CD14-positive monocyte (primary cell): ENCODE measurements around the gene OAS1. TPM values are rescaled to one million over a fixed set of nuclear protein-coding genes. Genes with fewer than 3 reads are reported as not detected.
A peak's percentile ranks its signal among the peaks of the same experiment; 100 is the strongest.

Source experiments
- DNase-seq, 3 donors: peaks; one replicate each; pipeline ENCODE4 v3.0.0-alpha.2; 2011 to 2022
- H2AFZ ChIP-seq: 2 replicates; pipeline ENCODE4 v1.6.0; 2012; ENCODE audit warnings: mild to moderate bottlenecking, low read depth, low read length, inconsistent platforms; ENCODE audit not compliant: insufficient read depth, poor library complexity, severe bottlenecking
- H3K27ac ChIP-seq, 2 donors: 1 replicate in 1 of 2; 2 replicates in 1 of 2; pipeline ENCODE4 v1.5.1; 2012 to 2013; ENCODE audit warnings: low read length in 2 of 2, control low read depth in 1 of 2, inconsistent platforms in 1 of 2, low read depth in 1 of 2, mild to moderate bottlenecking in 1 of 2
- H3K27me3 ChIP-seq, 2 donors: one replicate each; pipeline versions ENCODE4 v1.6.0 to v1.6.1; 2011 to 2013; ENCODE audit warnings: low read length in 2 of 2; ENCODE audit not compliant: control insufficient read depth in 2 of 2, insufficient read depth in 2 of 2
- H3K36me3 ChIP-seq, 2 donors: replicated peaks in 1 of 2; 1 replicate in 1 of 2; 2 replicates in 1 of 2; pipeline versions ENCODE4 v1.5.1 to v1.6.1; 2012 to 2013; ENCODE audit warnings: low read length in 2 of 2, control low read depth in 1 of 2, inconsistent platforms in 1 of 2, mild to moderate bottlenecking in 1 of 2; ENCODE audit not compliant: insufficient read depth in 2 of 2, control insufficient read depth in 1 of 2
- H3K4me1 ChIP-seq, 2 donors: 1 replicate in 1 of 2; 2 replicates in 1 of 2; pipeline versions ENCODE4 v1.5.1 to v1.6.1; 2012 to 2013; ENCODE audit warnings: low read length in 2 of 2, control low read depth in 1 of 2, inconsistent platforms in 1 of 2, mild to moderate bottlenecking in 1 of 2, moderate library complexity in 1 of 2; ENCODE audit not compliant: insufficient read depth in 2 of 2, control insufficient read depth in 1 of 2
- H3K4me2 ChIP-seq: replicated peaks from 2 replicates; pipeline ENCODE3; 2012; ENCODE audit warnings: low read length, moderate library complexity, mild to moderate bottlenecking; ENCODE audit not compliant: poor library complexity, severe bottlenecking; ENCODE audit errors: extremely low read depth
- H3K4me3 ChIP-seq, 3 experiments: fragments of 200-600 bp in 1 of 3; sonication (generic) in 1 of 3; replicated peaks in 1 of 3; 1 replicate in 2 of 3; 2 replicates in 1 of 3; pipeline ENCODE4 v1.5.1; 2011 to 2013; ENCODE audit warnings: low read length in 3 of 3, mild to moderate bottlenecking in 3 of 3, control low read depth in 2 of 3, low read depth in 2 of 3, inconsistent platforms in 1 of 3, moderate library complexity in 1 of 3
- H3K79me2 ChIP-seq: 2 replicates; pipeline ENCODE4 v1.6.0; 2012; ENCODE audit warnings: mild to moderate bottlenecking, control low read depth, inconsistent platforms, low read length, moderate library complexity; ENCODE audit not compliant: insufficient read depth
- H3K9ac ChIP-seq: 2 replicates; pipeline ENCODE4 v1.6.0; 2017; ENCODE audit warnings: low read length, mild to moderate bottlenecking; ENCODE audit not compliant: insufficient read depth, poor library complexity, severe bottlenecking
- H3K9me3 ChIP-seq, 2 donors: replicated peaks in 1 of 2; 1 replicate in 1 of 2; 2 replicates in 1 of 2; pipeline versions ENCODE4 v1.5.1 to v1.6.1; 2012 to 2013; ENCODE audit warnings: low read length in 2 of 2, control low read depth in 1 of 2; ENCODE audit not compliant: control insufficient read depth in 1 of 2, insufficient read depth in 1 of 2
- H4K20me1 ChIP-seq: 2 replicates; pipeline ENCODE4 v1.6.0; 2012; ENCODE audit warnings: mild to moderate bottlenecking, low read length, control low read depth, moderate library complexity; ENCODE audit not compliant: insufficient read depth
- H3K27ac Mint-ChIP-seq, 7 donors: one replicate each; pipeline ENCODE4 v1.8.0; 2020; ENCODE audit warnings: mild to moderate bottlenecking in 7 of 7, mixed read lengths in 7 of 7, moderate library complexity in 6 of 7, inconsistent platforms in 2 of 7
- H3K27me3 Mint-ChIP-seq, 3 donors: one replicate each; pipeline ENCODE4 v1.8.0; 2021 to 2022; ENCODE audit warnings: low read depth in 3 of 3, mild to moderate bottlenecking in 3 of 3, mixed read lengths in 3 of 3, moderate library complexity in 3 of 3, inconsistent platforms in 1 of 3
- H3K36me3 Mint-ChIP-seq, 2 donors: one replicate each; pipeline ENCODE4 v1.8.0; 2020; ENCODE audit warnings: mixed read lengths in 2 of 2, inconsistent platforms in 1 of 2, mild to moderate bottlenecking in 1 of 2
- H3K4me1 Mint-ChIP-seq: one replicate; pipeline ENCODE4 v1.8.0; 2020; ENCODE audit warnings: mild to moderate bottlenecking, mixed read lengths
- H3K4me3 Mint-ChIP-seq, 2 donors: one replicate each; pipeline ENCODE4 v1.8.0; 2020; ENCODE audit warnings: mild to moderate bottlenecking in 2 of 2, mixed read lengths in 2 of 2, moderate library complexity in 1 of 2
- H3K9me3 Mint-ChIP-seq, 7 donors: one replicate each; pipeline ENCODE4 v1.8.0; 2020 to 2022; ENCODE audit warnings: mixed read lengths in 7 of 7, mild to moderate bottlenecking in 6 of 7, moderate library complexity in 6 of 7, inconsistent platforms in 2 of 7
- CTCF ChIP-seq: fragments of 200-600 bp; IDR thresholded peaks from one replicate; pipeline ENCODE4 v1.8.0; 2022; ENCODE audit warnings: antibody characterized with exemption, mild to moderate bottlenecking
- WGBS: methylation state at CpG from one replicate; pipeline ENCODE4 v1.1.5; 2013; ENCODE audit warnings: missing lambda C conversion rate; ENCODE audit not compliant: insufficient coverage; 5-methylcytosine and 5-hydroxymethylcytosine counted together
- intact Hi-C, 2 donors: fragments of 100-400 bp; cut with micrococcal nuclease; formaldehyde crosslinking; loops; one replicate each; pipeline versions ENCODE4 v1.15.0 to v1.15.1; 2023
- polyA minus RNA-seq: library from RNA; depleted of rRNA, polyadenylated mRNA; stranded (reverse); fragments of >200 nt; gene quantifications from 2 replicates; pipeline ENCODE4 v1.2.3, GENCODE V29; 2012
- polyA plus RNA-seq, 3 donors: library from polyadenylated mRNA; depleted of rRNA in 1 of 3; unstranded in 2 of 3; stranded (reverse) in 1 of 3; fragments of 300-500 nt in 2 of 3; fragments of >200 nt in 1 of 3; fragmentation: Illumina TruSeq in 2 of 3; gene quantifications; 1 replicate in 2 of 3; 2 replicates in 1 of 3; pipeline ENCODE4 v1.2.3, GENCODE V29; 2012 to 2021
- total RNA-seq, 12 experiments: library from RNA in 1 of 12; stranded (reverse) in 1 of 12; fragments of 120-200 nt in 1 of 12; gene quantifications; one replicate each; pipeline ENCODE4 v1.2.4 and lab custom pipeline; 2013 to 2026; ENCODE audit warnings: mixed read lengths in 6 of 12, inconsistent platforms in 1 of 12

The OAS1 gene
- 222 TPM for total RNA-seq (2013)
- polyA plus RNA-seq (100 to 1,000 TPM; 111 to 237 (median 237) TPM), polyA minus RNA-seq (81.2 and 141 TPM in 2 replicates), total RNA-seq (lab: John Stamatoyannopoulos, UW) (19.7 to 192 (median 47.9) reads per million in 11 experiments)

- peaks cover 75% of the 10 kb centered on the region for H3K4me1 Mint-ChIP-seq
- peak within 1 kb of the TSS; percentile 96 to 98 for H3K4me3 Mint-ChIP-seq
- H3K27me3 ChIP-seq: no peaks in the 10 kb centered on the region
- H4K20me1 ChIP-seq: peaks cover 45% of the 10 kb centered on the region
- peak within 1 kb of the TSS; percentile 92 for H3K4me2 ChIP-seq
- H3K9ac ChIP-seq: peak within 1 kb of the TSS; percentile 61
- H3K4me1 ChIP-seq: peaks cover 64% of the 10 kb centered on the region in 2 donors
- peak within 1 kb of the TSS; percentile 4 for H2AFZ ChIP-seq
- H3K27me3 Mint-ChIP-seq: peaks cover 0 to 4% (median 1%) of the 10 kb centered on the region in 3 donors
- H3K79me2 ChIP-seq: peaks cover 45% of the 10 kb centered on the region
- H3K4me3 ChIP-seq: peak within 1 kb of the TSS; percentile 95 to 100 (median 96)
- no peak for TF ChIP-seq CTCF
- H3K27ac ChIP-seq: peak within 1 kb of the TSS; percentile 87 to 90
- H3K9me3 Mint-ChIP-seq: peaks cover 1 to 12% (median 5%) of the 10 kb centered on the region in 7 donors
- intact Hi-C loops: loop anchor here (5.0 to 10.0 kb wide), 3 partner anchors 70 to 278 kb away; partner anchors contain the start of genes DDX54 (in 1 of the 2), OAS2 (in 1 of the 2) and RITA1 (in 1 of the 2)
- peaks cover 36 to 37% of the 10 kb centered on the region in 2 donors for H3K36me3 Mint-ChIP-seq
- peaks cover 4 to 8% of the 10 kb centered on the region in 2 donors for H3K9me3 ChIP-seq
- WGBS: 0% methylated on average over 3 of the region's 4 CpGs
- peak within 1 kb of the TSS; percentile 94 to 99 (median 96) for H3K27ac Mint-ChIP-seq
- H3K36me3 ChIP-seq: peaks cover 31 to 35% of the 10 kb centered on the region in 2 donors
- DNase-seq: peak; percentile 63 to 74 (median 65)
Observed at GRCh38 chr12:112906712-112907414, at the start of gene OAS1. Gene OAS1, plus strand, starts transcription at chr12:112906962. Its CDS starts 78 bp downstream, at chr12:112907040.

GRCh38 chr12:112859291-112859690 is 47.5 kb upstream of the OAS1 start:
- Histone ChIP-seq H2AFZ (no peak overlapping the region), H3K4me2 (no peak overlapping the region), H3K9me3 (no peaks in the 10 kb centered on the region), H3K4me3 (no peak overlapping the region), H3K4me1 (peaks cover 0 to 2% of the 10 kb centered on the region in 2 donors), H3K27ac (no peak overlapping the region), H4K20me1 (no peaks in the 10 kb centered on the region), H3K79me2 (no peaks in the 10 kb centered on the region), H3K27me3 (no peaks in the 10 kb centered on the region), H3K9ac (no peak overlapping the region), H3K36me3 (no peaks in the 10 kb centered on the region)
- WGBS: no CpG with 5 or more reads among the region's 3 CpGs
- intact Hi-C loops: no loop called here
- H3K9me3 Mint-ChIP-seq: no peaks in the 10 kb centered on the region
- no peak overlapping the region for H3K4me3 Mint-ChIP-seq
- H3K36me3 Mint-ChIP-seq: no peaks in the 10 kb centered on the region
- no peak for DNase-seq
- H3K27me3 Mint-ChIP-seq: peaks cover 2 to 13% (median 5%) of the 10 kb centered on the region in 3 donors
- H3K4me1 Mint-ChIP-seq: peaks cover 6% of the 10 kb centered on the region
- no peak overlapping the region for H3K27ac Mint-ChIP-seq
- no peak for TF ChIP-seq CTCF
